Body of pancreas (tissue), 4 donors: ENCODE data around the gene TNS3. TPM values are rescaled to one million over a fixed set of nuclear protein-coding genes. Genes with fewer than 3 reads are reported as not detected.
"Not testable (repeated sequence)": the region's sequence is repeated elsewhere in the genome, so short reads cannot be mapped to it uniquely, and the experiment has no call there.

Experiments
- ATAC-seq: fragments of 150-250 bp; one replicate; pipeline ENCODE4 v1.9.1; 2016
- DNase-seq, 4 donors: peaks; one replicate each; pipeline ENCODE4 v3.0.0-alpha.2; 2019
- H3K27ac ChIP-seq, 4 donors: fragments of 200-600 bp; sonication (generic); 1 replicate in 3 of 4; 2 replicates in 1 of 4; pipeline versions ENCODE4 v1.5.1 to v1.6.1; 2016 to 2019; ENCODE audit warnings: mild to moderate bottlenecking in 1 of 4, mixed read lengths in 1 of 4, moderate library complexity in 1 of 4
- H3K27me3 ChIP-seq, 2 donors: fragments of 200-600 bp; sonication (generic); one replicate each; pipeline ENCODE4 v1.6.0; 2016; ENCODE audit warnings: mild to moderate bottlenecking in 1 of 2
- H3K36me3 ChIP-seq, 2 donors: fragments of 200-600 bp; sonication (generic); replicated peaks in 1 of 2; 2 replicates each; pipeline ENCODE4 v1.5.1; 2016; ENCODE audit warnings: low read depth in 2 of 2; ENCODE audit not compliant: insufficient read depth in 1 of 2
- H3K4me1 ChIP-seq: fragments of 200-600 bp; sonication (generic); one replicate; pipeline ENCODE4 v1.6.0; 2016
- H3K4me3 ChIP-seq, 2 donors: fragments of 200-600 bp; sonication (generic); 1 replicate in 1 of 2; 2 replicates in 1 of 2; pipeline ENCODE4 v1.5.1; 2016 to 2019
- H3K9me3 ChIP-seq, 3 donors: fragments of 200-600 bp; sonication (generic); 1 replicate in 2 of 3; 2 replicates in 1 of 3; pipeline ENCODE4 v1.5.1; 2016
- CTCF ChIP-seq, 7 experiments: fragments of 450-650 bp in 4 of 7; fragments of 200-600 bp in 3 of 7; sonication (generic) in 3 of 7; IDR thresholded peaks; one replicate each; pipeline ENCODE4 v1.5.1; 2016 to 2019; ENCODE audit warnings: antibody characterized with exemption in 7 of 7
- POLR2A ChIP-seq, 3 donors: fragments of 450-650 bp; IDR thresholded peaks; one replicate each; pipeline ENCODE4 v1.6.1; 2016; ENCODE audit warnings: antibody characterized with exemption in 3 of 3, mild to moderate bottlenecking in 2 of 3
- WGBS, 2 donors: methylation state at CpG; one replicate each; pipeline ENCODE4 v1.1.5; 2017; 5-methylcytosine and 5-hydroxymethylcytosine counted together
- intact Hi-C: fragments of 100-400 bp; cut with DNase I; formaldehyde crosslinking; loops from one replicate; pipeline ENCODE4 v1.15.1; 2023
- total RNA-seq, 2 donors: library from RNA; depleted of rRNA; stranded (reverse); fragments of >200 nt; gene quantifications; one replicate each; pipeline ENCODE4 v1.1.0, GENCODE V29; 2016

The TNS3 gene
- total RNA-seq, 2 donors from 2014 or later = 100 to 265 TPM

GRCh38 chr7:47471831-47472230 is 110.1 kb downstream of the TNS3 start:
- 67 to 75% methylated on average over 3 of the region's 3 CpGs for WGBS, 2 donors
- TF ChIP-seq POLR2A (IDR thresholded peaks at IDR 0.05) (no peak), CTCF (IDR thresholded peaks at IDR 0.05) (no peak)
- Histone ChIP-seq H3K36me3 (no peaks in the 10 kb centered on the region), H3K4me3 (no peak overlapping the region), H3K9me3 (no peaks in the 10 kb centered on the region), H3K27me3 (no peaks in the 10 kb centered on the region), H3K4me1 (peaks cover 98% of the 10 kb centered on the region), H3K27ac (peak overlapping the region; percentile 89 to 97 (median 91))
- DNase-seq (no peak), ATAC-seq (no peak)
- intact Hi-C loops = loop anchor here (10.0 kb wide), 1 partner anchor 103 kb away; no protein-coding TSS in a partner anchor

GRCh38 chr7:47471358-47471703 is 110.6 kb downstream of the TNS3 start:
- Histone ChIP-seq H3K27ac (peak overlapping the region; percentile 89 to 97 (median 91)), H3K4me1 (peaks cover 98% of the 10 kb centered on the region), H3K27me3 (no peaks in the 10 kb centered on the region), H3K9me3 (no peaks in the 10 kb centered on the region), H3K36me3 (no peaks in the 10 kb centered on the region), H3K4me3 (no peak overlapping the region)
- DNase-seq (no peak), ATAC-seq (no peak)
- WGBS, 2 donors = 56 to 83% methylated on average over 4 to 9 of the region's 9 CpGs
- intact Hi-C loops = loop anchor here (10.0 kb wide), 1 partner anchor 103 kb away; no protein-coding TSS in a partner anchor
- no peak for TF ChIP-seq CTCF (IDR thresholded peaks at IDR 0.05)
- no peak for TF ChIP-seq POLR2A (IDR thresholded peaks at IDR 0.05)

- ATAC-seq (peak; percentile 76), DNase-seq (peak; percentile 86 to 94 (median 90))
- H3K4me3 ChIP-seq = no peak overlapping the region
- no peaks in the 10 kb centered on the region for H3K27me3 ChIP-seq
- H3K9me3 ChIP-seq = no peaks in the 10 kb centered on the region
- TF ChIP-seq CTCF (IDR thresholded peaks at IDR 0.05) = peak in 1 of 7 experiments; percentile 2
- TF ChIP-seq POLR2A (IDR thresholded peaks at IDR 0.05) = peak in 2 of 3 donors; percentile 66 to 79
- WGBS, 2 donors = 14 to 28% methylated on average over 11 to 13 of the region's 13 CpGs
- peaks cover 96% of the 10 kb centered on the region for H3K4me1 ChIP-seq
- H3K36me3 ChIP-seq = no peaks in the 10 kb centered on the region
- H3K27ac ChIP-seq = peak overlapping the region; percentile 89 to 97 (median 91)
- intact Hi-C loops = loop anchor here (10.0 kb wide), 1 partner anchor 104 kb away; no protein-coding TSS in a partner anchor
Observed at GRCh38 chr7:47470567-47471357, 111.1 kb downstream of the TNS3 start.

GRCh38 chr7:47469846-47470245 is 112.1 kb downstream of the TNS3 start:
- DNase-seq, H3K27me3 ChIP-seq, H3K36me3 ChIP-seq, H3K9me3 ChIP-seq, H3K4me3 ChIP-seq: not testable (repeated sequence)
- 25 to 27% methylated on average over 5 of the region's 5 CpGs for WGBS, 2 donors
- peaks cover 95% of the 10 kb centered on the region for H3K4me1 ChIP-seq
- intact Hi-C loops = loop anchor here (10.0 kb wide), 1 partner anchor 105 kb away; no protein-coding TSS in a partner anchor
- peak overlapping the region; percentile 89 to 97 (median 91) for H3K27ac ChIP-seq
- peak; percentile 19 for ATAC-seq

GRCh38 chr7:47466832-47467231 is 115.1 kb downstream of the TNS3 start:
- Histone ChIP-seq H3K27me3 (no peaks in the 10 kb centered on the region), H3K27ac (peak overlapping the region in 2 of 4 donors; percentile 4 to 89), H3K4me1 (peaks cover 74% of the 10 kb centered on the region), H3K4me3 (no peak overlapping the region), H3K9me3 (no peaks in the 10 kb centered on the region), H3K36me3 (no peaks in the 10 kb centered on the region)
- DNase-seq = no peak
- intact Hi-C loops = no loop called here
- TF ChIP-seq POLR2A (IDR thresholded peaks at IDR 0.05) (no peak), CTCF (IDR thresholded peaks at IDR 0.05) (no peak)
- WGBS, 2 donors = 78 to 84% methylated on average over 4 of the region's 4 CpGs
- no peak for ATAC-seq
